Gastroesophageal sphincter (tissue), 3 donors: ENCODE results near the gene HLA-DRB1.

Experiments
- EP300 ChIP-seq: sonication (generic); formaldehyde crosslinking; IDR thresholded peaks from one replicate; pipeline ENCODE4 v1.6.1; 2017; ENCODE audit warnings: antibody characterized with exemption, mild to moderate bottlenecking
- POLR2AphosphoS5 ChIP-seq: sonication (generic); formaldehyde crosslinking; IDR thresholded peaks from one replicate; pipeline ENCODE4 v1.6.1; 2017; ENCODE audit warnings: antibody characterized with exemption
- TF ChIP-seq, protein P1 (sequence below), 4 experiments: fragments of 200-600 bp in 2 of 4; fragments of 450-650 bp in 2 of 4; sonication (generic) in 1 of 4; IDR thresholded peaks; one replicate each; pipeline ENCODE4 v1.5.1; 2017 to 2019; ENCODE audit warnings: antibody characterized with exemption in 4 of 4, mild to moderate bottlenecking in 2 of 4, moderate library complexity in 2 of 4

DNA sequence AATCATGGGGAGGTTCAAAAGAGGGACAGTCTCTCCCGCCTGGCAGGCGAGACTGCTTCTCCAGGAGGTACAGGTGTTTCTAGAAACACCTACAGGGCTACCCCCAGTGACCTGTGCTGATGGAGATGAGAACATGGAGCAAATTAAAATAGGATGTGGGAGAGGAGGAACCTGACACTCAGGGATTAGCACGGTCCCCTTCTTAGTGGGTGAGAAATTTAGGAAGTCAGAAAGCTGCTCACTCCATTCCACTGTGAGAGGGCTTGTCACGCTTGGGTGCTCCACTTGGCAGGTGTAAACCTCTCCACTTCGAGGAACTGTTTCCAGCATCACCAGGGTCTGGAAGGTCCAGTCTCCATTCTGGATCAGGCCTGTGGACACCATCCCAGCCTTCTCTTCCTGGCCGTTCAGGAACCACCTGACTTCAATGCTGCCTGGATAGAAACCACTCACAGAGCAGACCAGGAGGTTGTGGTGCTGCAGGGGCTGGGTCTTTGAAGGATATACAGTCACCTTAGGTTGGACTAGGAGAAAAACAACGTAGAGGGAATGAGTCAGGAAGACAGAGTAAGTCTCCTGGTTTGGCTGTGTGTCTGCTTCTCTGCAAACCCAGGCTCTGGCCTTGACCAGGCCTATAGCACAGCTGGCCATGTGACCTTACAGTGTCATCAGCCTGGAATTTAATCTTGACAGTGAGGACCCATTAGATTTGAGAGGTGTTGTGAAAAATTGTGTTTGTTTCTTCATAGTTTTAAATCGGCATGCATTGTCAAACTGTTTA, 8.1 kb downstream of the HLA-DRB1 start:
- TF ChIP-seq, protein P1, sequence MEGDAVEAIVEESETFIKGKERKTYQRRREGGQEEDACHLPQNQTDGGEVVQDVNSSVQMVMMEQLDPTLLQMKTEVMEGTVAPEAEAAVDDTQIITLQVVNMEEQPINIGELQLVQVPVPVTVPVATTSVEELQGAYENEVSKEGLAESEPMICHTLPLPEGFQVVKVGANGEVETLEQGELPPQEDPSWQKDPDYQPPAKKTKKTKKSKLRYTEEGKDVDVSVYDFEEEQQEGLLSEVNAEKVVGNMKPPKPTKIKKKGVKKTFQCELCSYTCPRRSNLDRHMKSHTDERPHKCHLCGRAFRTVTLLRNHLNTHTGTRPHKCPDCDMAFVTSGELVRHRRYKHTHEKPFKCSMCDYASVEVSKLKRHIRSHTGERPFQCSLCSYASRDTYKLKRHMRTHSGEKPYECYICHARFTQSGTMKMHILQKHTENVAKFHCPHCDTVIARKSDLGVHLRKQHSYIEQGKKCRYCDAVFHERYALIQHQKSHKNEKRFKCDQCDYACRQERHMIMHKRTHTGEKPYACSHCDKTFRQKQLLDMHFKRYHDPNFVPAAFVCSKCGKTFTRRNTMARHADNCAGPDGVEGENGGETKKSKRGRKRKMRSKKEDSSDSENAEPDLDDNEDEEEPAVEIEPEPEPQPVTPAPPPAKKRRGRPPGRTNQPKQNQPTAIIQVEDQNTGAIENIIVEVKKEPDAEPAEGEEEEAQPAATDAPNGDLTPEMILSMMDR (IDR thresholded peaks at IDR 0.05): no peak
- no peak for TF ChIP-seq POLR2AphosphoS5
- TF ChIP-seq EP300: no peak
